Right kidney (tissue), 1 donor: ENCODE measurements around the gene LIMS2.
A peak's percentile ranks its signal among the peaks of the same experiment; 100 is the strongest.

Experiments used
- DNase-seq: peaks from one replicate; pipeline ENCODE4 v3.0.0-alpha.2; 2016

Gene LIMS2

DNA sequence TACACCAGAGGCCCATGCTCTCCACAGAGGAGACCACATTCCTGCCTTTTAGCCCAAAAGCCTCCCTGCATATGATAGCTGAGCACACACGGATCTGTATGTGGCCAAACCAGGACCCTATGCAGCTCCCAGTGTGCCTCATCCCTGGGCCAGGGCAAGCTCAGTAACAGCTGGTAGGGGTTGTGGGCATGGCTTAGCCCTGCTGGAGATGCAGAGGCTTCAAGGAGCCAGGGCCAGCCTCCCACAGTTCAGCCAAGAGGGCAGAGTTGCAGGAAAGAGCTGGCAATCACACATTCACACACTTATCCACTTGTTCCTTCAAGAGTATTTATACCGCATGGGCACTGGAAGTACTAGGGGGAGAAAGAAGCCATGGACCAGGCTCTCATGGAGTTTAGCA, 1.6 kb upstream of the LIMS2 start:
- DNase-seq: no peak

- DNase-seq: peak; percentile 60
These were observed 805 bp downstream of the LIMS2 start for GRCh38 chr2:127674241-127675209.

GRCh38 chr2:127673291-127674069, 1.9 kb downstream of the LIMS2 start:
- DNase-seq: no peak

GRCh38 chr2:127672341-127673224, 2.7 kb downstream of the LIMS2 start:
- no peak for DNase-seq

DNA sequence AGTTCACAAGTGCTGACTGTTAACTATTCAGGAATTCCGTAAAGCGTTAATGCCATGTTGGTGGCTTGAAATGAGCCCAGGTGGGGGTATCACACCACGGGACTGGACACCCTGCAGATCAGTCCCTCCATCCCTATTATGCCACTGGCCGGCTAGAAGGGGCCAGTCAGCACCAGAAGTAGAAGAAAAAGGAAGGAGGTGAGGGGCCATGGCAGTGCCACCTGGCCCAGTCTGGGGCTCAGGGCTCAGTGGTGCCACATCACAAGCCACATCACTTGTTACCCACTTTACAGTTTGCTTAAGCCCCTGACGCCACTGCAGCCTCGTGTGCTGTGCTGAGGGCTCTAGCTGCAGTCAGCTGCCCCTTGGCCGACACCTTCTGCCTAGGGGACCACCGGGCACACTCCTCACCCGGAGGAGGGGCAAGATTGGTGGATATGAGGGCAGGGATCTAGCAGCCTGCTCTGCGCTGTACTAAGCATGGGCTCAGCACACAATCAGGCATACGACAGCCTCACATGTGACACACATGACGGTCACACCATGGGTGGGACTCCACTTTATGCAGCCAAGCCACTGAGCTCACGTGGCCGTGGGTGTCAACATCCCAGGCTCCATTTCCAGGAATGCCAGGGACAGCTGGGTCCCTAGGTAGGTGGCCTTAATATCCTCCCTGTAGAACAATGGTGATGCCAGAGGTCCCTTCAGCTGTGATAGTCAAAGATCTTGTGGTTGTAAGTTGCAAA, 3.6 kb downstream of the LIMS2 start:
- no peak for DNase-seq

GRCh38 chr2:127670957-127671290, 4.4 kb downstream of the LIMS2 start:
- DNase-seq: no peak

DNA sequence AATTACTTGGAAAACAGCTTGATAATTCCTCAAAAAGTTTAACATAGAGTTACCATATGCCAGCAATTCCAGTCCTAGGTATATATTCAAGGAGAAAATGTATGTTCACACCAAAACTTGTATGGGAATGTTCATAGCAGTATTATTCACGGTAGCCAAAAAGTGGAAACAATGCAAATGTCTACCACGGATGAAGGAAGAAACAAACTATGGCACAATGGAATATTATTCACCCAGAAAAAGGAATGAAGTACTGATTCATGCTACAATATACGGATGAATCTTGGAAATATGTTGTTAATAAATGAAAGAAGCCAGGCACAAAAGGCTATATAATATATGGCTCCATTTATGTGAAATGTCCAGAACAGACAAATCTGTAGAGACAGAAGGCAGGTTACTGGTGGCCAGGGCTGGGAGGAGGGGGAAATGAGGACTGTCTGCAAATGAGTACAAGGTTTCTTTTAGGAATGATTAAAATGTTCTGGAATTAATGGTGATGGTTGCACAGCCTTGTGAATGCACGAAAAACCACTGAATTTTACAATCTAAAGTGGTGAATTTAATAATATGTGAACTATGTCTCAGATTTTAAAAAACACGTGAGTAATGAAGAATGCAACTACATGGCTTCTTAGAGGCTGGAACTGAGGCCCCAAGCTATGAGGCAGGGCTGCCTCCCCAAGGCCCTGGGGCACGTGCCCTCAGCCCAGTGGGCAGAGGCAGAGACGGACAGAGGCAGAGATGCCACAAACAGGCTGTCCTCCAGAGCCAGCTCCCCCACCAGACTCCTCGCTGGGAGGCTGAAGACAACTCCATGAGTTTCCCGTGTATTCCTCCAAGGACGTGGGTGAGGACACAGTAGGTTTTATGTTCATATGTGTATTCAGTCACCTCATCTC, 5.0 kb downstream of the LIMS2 start:
- DNase-seq: no peak

GRCh38 chr2:127669056-127669455, 6.3 kb downstream of the LIMS2 start:
- no peak for DNase-seq

GRCh38 chr2:127665267-127665893, 9.9 kb downstream of the LIMS2 start:
- no peak for DNase-seq

- no peak for DNase-seq
These were observed 10.5 kb downstream of the LIMS2 start for GRCh38 chr2:127664895-127665225.

DNA sequence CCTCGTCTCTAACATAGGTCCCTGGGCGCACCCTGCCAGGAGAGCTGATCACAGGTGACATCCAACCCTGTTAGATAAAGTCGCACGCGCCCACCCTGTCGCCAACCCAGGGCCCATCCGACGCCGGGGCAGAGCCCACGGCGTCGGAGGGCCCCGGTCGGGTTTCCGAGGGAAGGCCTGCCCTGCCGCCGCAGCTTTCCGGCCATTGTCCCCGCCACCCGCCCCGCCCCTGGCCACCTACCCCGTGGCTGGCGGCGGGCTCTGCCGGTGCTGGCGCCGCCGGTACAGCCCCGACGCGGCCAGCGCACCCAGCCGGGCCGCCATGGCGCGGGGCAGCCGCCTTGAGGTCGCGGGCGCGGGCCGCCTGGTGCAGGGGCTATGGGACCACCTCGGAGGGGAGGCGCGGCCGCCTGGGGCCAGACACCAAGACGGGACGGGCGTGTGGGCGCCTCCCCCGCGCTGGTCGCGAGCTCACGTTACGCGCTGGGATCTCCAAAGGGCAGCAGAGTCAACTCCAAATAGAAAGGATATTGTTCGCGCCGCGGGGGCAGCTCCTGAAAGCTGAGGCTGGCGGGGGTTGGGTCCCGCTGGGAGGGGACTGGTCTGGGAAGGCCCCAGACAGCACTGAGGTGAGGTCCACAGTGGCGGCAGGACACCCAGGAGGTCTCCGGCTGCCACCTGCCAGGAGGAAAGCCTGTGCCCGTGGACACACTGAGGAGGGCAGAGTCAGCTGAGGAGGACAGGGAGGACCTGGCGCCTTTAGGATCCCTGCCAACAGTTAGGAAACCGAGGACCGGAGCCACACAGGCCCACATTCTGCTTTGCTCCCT, 11.1 kb downstream of the LIMS2 start:
- DNase-seq: peak; percentile 64

DNA sequence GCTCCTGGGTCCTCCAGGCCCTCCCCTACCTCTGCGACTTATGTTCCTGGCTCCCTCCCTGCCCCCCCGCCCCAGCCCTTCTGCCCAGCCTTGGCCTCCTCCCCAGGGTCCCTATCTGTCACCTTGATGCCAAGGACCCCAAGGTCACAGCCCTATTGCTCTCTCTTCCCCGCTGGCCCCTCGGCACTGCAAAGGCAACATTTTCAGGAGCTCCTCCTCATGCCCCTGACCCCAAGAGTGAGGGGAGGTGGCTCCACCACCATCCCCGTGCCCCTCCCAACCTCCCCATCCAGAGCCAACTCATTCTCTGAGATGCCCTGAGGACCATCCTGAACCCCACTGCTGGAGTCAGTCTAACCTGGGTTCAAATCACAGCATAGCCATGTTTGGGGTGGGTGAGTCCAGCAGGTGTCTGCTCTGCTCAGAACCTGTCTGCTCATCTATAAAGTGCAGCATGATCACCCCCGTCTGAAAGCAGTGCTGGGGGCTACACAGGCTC, 11.7 kb downstream of the LIMS2 start:
- DNase-seq: no peak

DNA sequence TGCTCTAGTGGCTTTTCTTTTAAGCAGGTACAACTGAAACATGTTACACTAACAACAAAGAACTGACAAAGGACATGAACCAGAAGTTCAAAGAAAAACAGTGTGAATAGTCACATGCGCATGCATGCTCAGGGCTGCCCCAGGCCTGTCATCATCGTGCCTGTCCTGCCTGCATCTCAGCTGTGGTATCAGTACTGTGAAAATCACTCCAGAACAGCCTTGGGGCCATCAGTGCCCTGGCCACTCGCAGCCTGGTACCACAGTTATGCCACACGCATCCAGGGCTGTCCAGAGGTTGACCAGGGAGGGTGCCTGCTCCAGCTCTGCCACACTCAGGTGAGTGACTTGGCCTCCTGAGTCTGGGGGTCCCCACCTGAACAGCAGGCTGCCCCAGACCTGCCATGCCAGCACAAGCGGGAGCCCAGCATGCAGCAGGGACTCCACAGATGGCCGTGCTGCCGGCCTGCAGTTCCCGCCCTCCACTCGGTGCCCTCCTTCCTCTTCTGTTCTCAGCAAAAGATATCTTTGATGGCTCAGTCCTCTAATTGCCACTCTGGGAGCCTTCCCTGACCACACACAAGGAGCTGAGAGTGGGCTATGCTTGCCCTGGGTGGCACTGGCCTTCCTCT, 12.3 kb downstream of the LIMS2 start:
- DNase-seq: no peak

GRCh38 chr2:127661949-127662510, 13.3 kb downstream of the LIMS2 start:
- no peak for DNase-seq

GRCh38 chr2:127661072-127661649, 14.2 kb downstream of the LIMS2 start:
- DNase-seq: no peak

- no peak for DNase-seq
These were observed 15.1 kb downstream of the LIMS2 start for GRCh38 chr2:127660291-127660578.

GRCh38 chr2:127659408-127660290, 15.7 kb downstream of the LIMS2 start:
- no peak for DNase-seq
